Mesothelial cell of epicardium (in vitro differentiated cells): ENCODE results near the gene TICRR. TPM values are rescaled to one million over a fixed set of nuclear protein-coding genes. Genes with fewer than 3 reads are reported as not detected.

ENCODE experiments used
- DNase-seq, 2 experiments: peaks; one replicate each; pipeline ENCODE4 v3.0.0; 2021; ENCODE audit warnings: low spot score in 2 of 2; ENCODE audit not compliant: unreplicated experiment in 2 of 2
- H3K27ac Mint-ChIP-seq: 2 replicates; pipeline ENCODE4 v1.8.0; 2021; ENCODE audit warnings: mixed read lengths
- H3K27me3 Mint-ChIP-seq: 2 replicates; pipeline ENCODE4 v1.8.0; 2021; ENCODE audit warnings: low read depth, mixed read lengths
- H3K36me3 Mint-ChIP-seq: 2 replicates; pipeline ENCODE4 v1.8.0; 2021; ENCODE audit warnings: mixed read lengths
- H3K4me1 Mint-ChIP-seq: 2 replicates; pipeline ENCODE4 v1.8.0; 2021; ENCODE audit warnings: mixed read lengths
- H3K4me3 Mint-ChIP-seq: 2 replicates; pipeline ENCODE4 v1.8.0; 2021; ENCODE audit warnings: mild to moderate bottlenecking, moderate library complexity, mixed read lengths
- H3K9me3 Mint-ChIP-seq: 2 replicates; pipeline ENCODE4 v1.8.0; 2021; ENCODE audit warnings: mixed read lengths
- total RNA-seq: library from RNA; stranded (reverse); gene quantifications from 3 replicates; pipeline ENCODE4 v1.2.1, GENCODE V29; 2021
- TF ChIP-seq, protein P1 (sequence below): fragments of 200-600 bp; sonication (generic); IDR thresholded peaks from one replicate; pipeline ENCODE4 v1.5.0; 2021; ENCODE audit warnings: antibody characterized with exemption; ENCODE audit not compliant: unreplicated experiment

TICRR gene, protein sequence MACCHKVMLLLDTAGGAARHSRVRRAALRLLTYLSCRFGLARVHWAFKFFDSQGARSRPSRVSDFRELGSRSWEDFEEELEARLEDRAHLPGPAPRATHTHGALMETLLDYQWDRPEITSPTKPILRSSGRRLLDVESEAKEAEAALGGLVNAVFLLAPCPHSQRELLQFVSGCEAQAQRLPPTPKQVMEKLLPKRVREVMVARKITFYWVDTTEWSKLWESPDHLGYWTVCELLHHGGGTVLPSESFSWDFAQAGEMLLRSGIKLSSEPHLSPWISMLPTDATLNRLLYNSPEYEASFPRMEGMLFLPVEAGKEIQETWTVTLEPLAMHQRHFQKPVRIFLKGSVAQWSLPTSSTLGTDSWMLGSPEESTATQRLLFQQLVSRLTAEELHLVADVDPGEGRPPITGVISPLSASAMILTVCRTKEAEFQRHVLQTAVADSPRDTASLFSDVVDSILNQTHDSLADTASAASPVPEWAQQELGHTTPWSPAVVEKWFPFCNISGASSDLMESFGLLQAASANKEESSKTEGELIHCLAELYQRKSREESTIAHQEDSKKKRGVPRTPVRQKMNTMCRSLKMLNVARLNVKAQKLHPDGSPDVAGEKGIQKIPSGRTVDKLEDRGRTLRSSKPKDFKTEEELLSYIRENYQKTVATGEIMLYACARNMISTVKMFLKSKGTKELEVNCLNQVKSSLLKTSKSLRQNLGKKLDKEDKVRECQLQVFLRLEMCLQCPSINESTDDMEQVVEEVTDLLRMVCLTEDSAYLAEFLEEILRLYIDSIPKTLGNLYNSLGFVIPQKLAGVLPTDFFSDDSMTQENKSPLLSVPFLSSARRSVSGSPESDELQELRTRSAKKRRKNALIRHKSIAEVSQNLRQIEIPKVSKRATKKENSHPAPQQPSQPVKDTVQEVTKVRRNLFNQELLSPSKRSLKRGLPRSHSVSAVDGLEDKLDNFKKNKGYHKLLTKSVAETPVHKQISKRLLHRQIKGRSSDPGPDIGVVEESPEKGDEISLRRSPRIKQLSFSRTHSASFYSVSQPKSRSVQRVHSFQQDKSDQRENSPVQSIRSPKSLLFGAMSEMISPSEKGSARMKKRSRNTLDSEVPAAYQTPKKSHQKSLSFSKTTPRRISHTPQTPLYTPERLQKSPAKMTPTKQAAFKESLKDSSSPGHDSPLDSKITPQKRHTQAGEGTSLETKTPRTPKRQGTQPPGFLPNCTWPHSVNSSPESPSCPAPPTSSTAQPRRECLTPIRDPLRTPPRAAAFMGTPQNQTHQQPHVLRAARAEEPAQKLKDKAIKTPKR (N-terminal part only)
- total RNA-seq, result 9.1 to 10.2 TPM (median 9.9 TPM) in 3 replicates

DNA sequence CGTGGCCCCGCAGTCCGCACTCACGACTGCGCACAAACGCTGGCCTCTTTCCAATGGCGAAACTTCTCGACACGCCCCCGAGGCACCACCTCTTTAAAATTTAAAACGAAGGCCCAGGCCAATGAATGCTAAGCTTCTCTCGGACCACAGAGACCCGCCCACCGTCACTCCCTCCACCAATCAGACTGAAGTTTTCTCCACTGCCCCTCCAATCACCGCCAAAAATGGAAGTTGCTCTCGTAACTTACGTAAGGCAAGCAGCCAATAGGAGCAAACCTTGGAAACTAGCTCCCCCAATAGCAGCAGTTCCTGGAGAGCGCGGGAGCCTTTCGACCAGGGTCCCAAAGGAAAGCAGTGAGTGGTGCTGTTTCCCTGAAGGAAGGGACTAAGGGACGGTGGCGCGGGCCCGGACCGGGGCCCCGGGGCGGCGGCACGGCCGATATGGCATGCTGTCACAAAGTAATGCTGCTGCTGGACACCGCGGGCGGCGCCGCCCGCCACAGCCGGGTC is at the start of gene TICRR:
TSS of gene TICRR (plus strand) at position 324 of the 510 bp plus-strand sequence. CDS start at position 442, 118 bp downstream.
- Mint-ChIP-seq H3K4me3 (peak within 1 kb of the TSS; percentile 87), H3K27ac (peak within 1 kb of the TSS; percentile 73), H3K4me1 (peaks cover 25% of the 10 kb centered on the region), H3K27me3 (peaks cover 9% of the 10 kb centered on the region), H3K9me3 (no peaks in the 10 kb centered on the region), H3K36me3 (no peaks in the 10 kb centered on the region)
- TF ChIP-seq, protein P1, sequence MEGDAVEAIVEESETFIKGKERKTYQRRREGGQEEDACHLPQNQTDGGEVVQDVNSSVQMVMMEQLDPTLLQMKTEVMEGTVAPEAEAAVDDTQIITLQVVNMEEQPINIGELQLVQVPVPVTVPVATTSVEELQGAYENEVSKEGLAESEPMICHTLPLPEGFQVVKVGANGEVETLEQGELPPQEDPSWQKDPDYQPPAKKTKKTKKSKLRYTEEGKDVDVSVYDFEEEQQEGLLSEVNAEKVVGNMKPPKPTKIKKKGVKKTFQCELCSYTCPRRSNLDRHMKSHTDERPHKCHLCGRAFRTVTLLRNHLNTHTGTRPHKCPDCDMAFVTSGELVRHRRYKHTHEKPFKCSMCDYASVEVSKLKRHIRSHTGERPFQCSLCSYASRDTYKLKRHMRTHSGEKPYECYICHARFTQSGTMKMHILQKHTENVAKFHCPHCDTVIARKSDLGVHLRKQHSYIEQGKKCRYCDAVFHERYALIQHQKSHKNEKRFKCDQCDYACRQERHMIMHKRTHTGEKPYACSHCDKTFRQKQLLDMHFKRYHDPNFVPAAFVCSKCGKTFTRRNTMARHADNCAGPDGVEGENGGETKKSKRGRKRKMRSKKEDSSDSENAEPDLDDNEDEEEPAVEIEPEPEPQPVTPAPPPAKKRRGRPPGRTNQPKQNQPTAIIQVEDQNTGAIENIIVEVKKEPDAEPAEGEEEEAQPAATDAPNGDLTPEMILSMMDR, result no peak
- peak; percentile 92 to 95 for DNase-seq

DNA sequence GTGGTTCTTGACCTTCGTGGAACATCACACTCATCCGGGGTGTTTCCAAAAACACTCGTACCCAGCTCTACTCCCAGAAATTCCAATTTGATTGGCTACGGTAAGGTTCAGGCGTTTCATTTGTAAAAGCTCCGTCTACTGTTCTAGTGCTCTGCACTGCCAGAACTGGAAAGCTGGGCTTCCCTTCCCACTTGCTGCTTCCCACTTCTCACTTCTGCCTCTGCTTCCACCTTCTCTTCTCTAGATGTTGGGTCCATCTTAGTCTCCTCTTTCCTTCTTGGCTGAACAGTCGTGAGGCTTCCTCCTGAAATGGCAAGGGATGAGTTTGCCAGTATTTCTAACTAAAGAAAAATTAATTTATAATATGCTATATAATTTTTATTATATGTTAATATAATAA is 49.1 kb upstream of the TICRR start:
- Mint-ChIP-seq H3K4me1 (no peaks in the 10 kb centered on the region), H3K36me3 (no peaks in the 10 kb centered on the region), H3K27ac (no peak overlapping the region), H3K4me3 (no peak overlapping the region), H3K9me3 (no peaks in the 10 kb centered on the region), H3K27me3 (peaks cover 35% of the 10 kb centered on the region)
- DNase-seq, result no peak
- TF ChIP-seq, protein P1, result no peak

DNA sequence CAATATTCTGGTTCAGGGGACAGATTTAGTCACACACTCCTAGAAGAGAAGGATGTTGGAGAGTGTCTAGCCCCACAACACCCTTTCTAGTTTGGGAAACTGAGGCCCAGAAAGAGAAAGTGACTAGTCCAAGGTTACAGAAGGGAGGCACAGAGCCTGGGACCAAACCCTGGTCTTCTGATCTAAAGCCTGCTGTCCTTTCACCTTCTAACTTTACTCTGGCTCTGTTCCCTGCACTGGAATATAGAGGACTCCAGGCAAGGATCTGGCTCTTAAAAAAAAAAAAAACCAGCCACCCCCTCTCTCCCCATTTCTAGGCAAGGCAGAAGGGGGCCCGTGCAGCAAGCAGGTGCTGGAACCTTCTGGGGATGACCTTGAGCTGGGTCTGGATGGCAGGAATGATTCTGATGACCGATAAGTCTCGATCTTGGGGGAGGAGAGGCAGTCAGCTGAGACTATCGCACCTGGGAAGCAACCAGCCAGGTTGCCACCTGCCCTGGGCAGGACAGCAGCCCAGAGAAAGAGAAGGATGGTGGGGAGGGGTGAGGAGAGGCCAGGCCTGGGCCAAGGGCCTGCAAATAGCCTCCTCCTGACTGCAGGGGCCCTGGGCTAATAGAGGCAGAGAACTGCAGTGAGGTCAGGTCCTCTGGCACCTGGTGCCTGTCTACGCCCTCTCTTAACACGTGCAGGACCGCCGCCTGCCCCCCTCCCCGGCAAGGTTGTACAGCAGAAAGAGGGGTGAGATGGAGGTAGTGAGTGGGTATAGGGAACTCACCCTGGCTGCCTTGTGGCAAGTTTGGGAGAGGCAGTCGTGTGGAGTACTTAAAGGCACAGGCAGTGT is 48.4 kb upstream of the TICRR start:
- H3K4me1 Mint-ChIP-seq, result no peaks in the 10 kb centered on the region
- H3K4me3 Mint-ChIP-seq, result no peak overlapping the region
- TF ChIP-seq, protein P1, result no peak
- H3K27me3 Mint-ChIP-seq, result peaks cover 31% of the 10 kb centered on the region
- no peaks in the 10 kb centered on the region for H3K9me3 Mint-ChIP-seq
- DNase-seq, result no peak
- no peaks in the 10 kb centered on the region for H3K36me3 Mint-ChIP-seq
- no peak overlapping the region for H3K27ac Mint-ChIP-seq

DNA sequence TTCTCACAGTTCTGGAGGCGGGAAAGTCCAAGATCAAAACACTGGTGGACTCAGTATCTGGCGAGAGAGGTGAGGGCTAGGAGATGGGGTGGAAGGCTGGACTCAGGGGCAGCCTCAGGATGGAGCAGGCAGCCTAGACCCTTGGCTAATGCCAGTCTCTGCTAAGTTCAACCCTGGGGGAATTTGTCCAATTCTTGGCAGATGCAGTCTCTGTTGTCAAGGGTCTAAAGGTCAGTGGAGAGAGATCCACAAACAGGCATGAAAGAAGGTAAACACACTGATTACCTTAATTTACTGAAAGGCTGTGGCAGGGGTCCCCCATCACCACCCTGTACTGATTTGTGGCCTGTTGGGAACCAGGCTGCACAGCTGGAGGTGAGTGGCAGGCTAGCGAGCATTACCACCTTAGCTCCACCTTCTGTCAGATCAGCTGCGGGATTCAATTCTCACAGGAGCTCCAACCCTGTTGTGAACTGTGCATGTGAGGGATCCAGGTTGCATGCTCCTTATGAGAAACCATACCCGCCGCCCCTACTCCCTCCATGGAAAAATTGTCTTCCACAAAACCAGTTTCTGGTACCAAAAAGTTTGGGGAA is 46.4 kb upstream of the TICRR start:
- no peak overlapping the region for H3K27ac Mint-ChIP-seq
- H3K9me3 Mint-ChIP-seq, result peaks cover 6% of the 10 kb centered on the region
- peaks cover 14% of the 10 kb centered on the region for H3K27me3 Mint-ChIP-seq
- H3K4me3 Mint-ChIP-seq, result no peak overlapping the region
- no peak for DNase-seq
- no peaks in the 10 kb centered on the region for H3K4me1 Mint-ChIP-seq
- TF ChIP-seq, protein P1, result no peak
- no peaks in the 10 kb centered on the region for H3K36me3 Mint-ChIP-seq
